Prostate gland (tissue), 2 donors: ENCODE data around the gene PHF21B. TPM values are rescaled to one million over a fixed set of nuclear protein-coding genes. Genes with fewer than 3 reads are reported as not detected.
"Not testable (repeated sequence)": the region's sequence is repeated elsewhere in the genome, so short reads cannot be mapped to it uniquely, and the experiment has no call there.

Experiments
- DNase-seq: peaks from one replicate; pipeline ENCODE4 v3.0.0-alpha.2; 2019; ENCODE audit warnings: low spot score
- H3K27ac ChIP-seq, 2 donors: fragments of 200-600 bp; sonication (generic); 2 replicates each; pipeline ENCODE4 v1.5.1; 2017 to 2019
- H3K27me3 ChIP-seq: fragments of 200-600 bp; sonication (generic); replicated peaks from 2 replicates; pipeline ENCODE4 v1.5.1; 2019; ENCODE audit not compliant: insufficient read depth
- H3K36me3 ChIP-seq, 2 donors: fragments of 200-600 bp; sonication (generic); 1 replicate in 1 of 2; 2 replicates in 1 of 2; pipeline versions ENCODE4 v1.5.1 to v1.8.1; 2017 to 2019
- H3K4me1 ChIP-seq: fragments of 200-600 bp; sonication (generic); replicated peaks from 2 replicates; pipeline ENCODE4 v1.5.1; 2019
- H3K4me3 ChIP-seq, 2 donors: fragments of 200-600 bp; sonication (generic); 2 replicates each; pipeline ENCODE4 v1.5.1; 2017 to 2019
- H3K9me3 ChIP-seq: fragments of 200-600 bp; sonication (generic); 2 replicates; pipeline ENCODE4 v1.5.1; 2017
- POLR2A ChIP-seq: fragments of 450-650 bp; IDR thresholded peaks from one replicate; pipeline ENCODE4 v1.6.1; 2016; ENCODE audit warnings: antibody characterized with exemption, mild to moderate bottlenecking
- POLR2AphosphoS5 ChIP-seq: sonication (generic); formaldehyde crosslinking; IDR thresholded peaks from one replicate; pipeline ENCODE4 v1.6.1; 2017; ENCODE audit warnings: antibody characterized with exemption
- WGBS: methylation state at CpG from one replicate; pipeline ENCODE4 v1.1.5; 2018; 5-methylcytosine and 5-hydroxymethylcytosine counted together
- intact Hi-C: fragments of 100-400 bp; cut with DNase I; formaldehyde crosslinking; loops from one replicate; pipeline ENCODE4 v1.14.2; 2022
- total RNA-seq, 2 donors: library from RNA; depleted of rRNA; stranded (reverse); fragments of >200 nt; gene quantifications; one replicate each; pipeline ENCODE4 v1.1.0, GENCODE V29; 2016
- TF ChIP-seq, protein P1 (sequence below), 4 experiments: fragments of 200-600 bp in 2 of 4; fragments of 450-650 bp in 2 of 4; sonication (generic) in 2 of 4; IDR thresholded peaks; 1 replicate in 3 of 4; 2 replicates in 1 of 4; pipeline ENCODE4 v1.5.1; 2016 to 2019; ENCODE audit warnings: antibody characterized with exemption in 4 of 4, mild to moderate bottlenecking in 2 of 4, moderate library complexity in 2 of 4

Gene PHF21B
- total RNA-seq, 2 donors from 2014 or later, result 9.7 to 27.3 TPM

DNA sequence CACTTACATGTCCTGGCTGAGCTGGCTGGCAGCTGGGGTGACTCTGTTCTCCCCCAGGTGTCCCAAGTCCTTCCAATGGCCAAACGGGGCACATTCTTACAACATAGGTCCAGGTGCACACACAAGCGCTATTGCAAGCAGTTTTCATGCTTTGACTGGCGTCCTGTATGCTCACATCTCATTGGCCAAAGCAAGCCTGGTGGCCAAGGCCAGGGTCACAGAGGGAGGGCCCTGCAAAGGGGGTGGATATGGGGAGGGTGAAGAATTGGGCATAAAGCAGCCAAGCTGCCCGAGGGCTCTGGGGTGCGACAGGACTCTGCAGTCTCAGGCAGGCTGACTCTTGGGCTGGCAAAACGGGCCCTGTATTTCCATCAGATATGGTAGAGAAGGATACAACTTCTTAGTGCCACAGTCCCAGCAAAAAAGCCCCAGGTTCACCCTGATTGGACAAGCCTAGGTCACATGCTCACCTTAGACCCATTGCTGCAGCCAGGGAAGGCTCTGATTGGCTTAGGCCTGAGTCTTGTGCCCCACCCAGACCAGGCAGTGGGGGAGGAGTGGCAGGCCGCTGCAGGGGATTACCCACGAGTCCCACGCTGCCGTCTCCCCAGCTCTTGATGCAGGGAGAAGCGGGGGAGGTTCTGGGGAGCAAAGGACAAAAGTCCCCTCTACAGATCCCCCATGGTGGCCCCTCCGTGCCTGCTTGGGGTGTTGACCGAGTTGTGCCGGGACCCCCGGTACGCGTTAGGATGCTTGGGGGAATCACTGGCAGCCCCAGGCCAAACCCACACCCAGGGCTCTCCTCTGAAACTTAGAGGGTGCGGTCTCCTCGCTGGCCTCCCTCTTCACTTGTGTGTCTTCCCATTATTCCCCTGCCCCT is 146.6 kb downstream of the PHF21B start:
- Histone ChIP-seq H3K9me3 (no peaks in the 10 kb centered on the region), H3K36me3 (no peaks in the 10 kb centered on the region), H3K4me3 (no peak overlapping the region), H3K27me3 (no peaks in the 10 kb centered on the region), H3K4me1 (no peaks in the 10 kb centered on the region), H3K27ac (no peak overlapping the region)
- no peak for TF ChIP-seq POLR2AphosphoS5
- intact Hi-C loops, result no loop called here
- DNase-seq, result no peak
- 91% methylated on average over 19 of the region's 19 CpGs for WGBS

- WGBS, result 91% methylated on average over 11 of the region's 11 CpGs
- no peak overlapping the region for H3K4me3 ChIP-seq
- H3K9me3 ChIP-seq, result no peaks in the 10 kb centered on the region
- DNase-seq, result no peak
- H3K27me3 ChIP-seq, result no peaks in the 10 kb centered on the region
- TF ChIP-seq, protein P1, sequence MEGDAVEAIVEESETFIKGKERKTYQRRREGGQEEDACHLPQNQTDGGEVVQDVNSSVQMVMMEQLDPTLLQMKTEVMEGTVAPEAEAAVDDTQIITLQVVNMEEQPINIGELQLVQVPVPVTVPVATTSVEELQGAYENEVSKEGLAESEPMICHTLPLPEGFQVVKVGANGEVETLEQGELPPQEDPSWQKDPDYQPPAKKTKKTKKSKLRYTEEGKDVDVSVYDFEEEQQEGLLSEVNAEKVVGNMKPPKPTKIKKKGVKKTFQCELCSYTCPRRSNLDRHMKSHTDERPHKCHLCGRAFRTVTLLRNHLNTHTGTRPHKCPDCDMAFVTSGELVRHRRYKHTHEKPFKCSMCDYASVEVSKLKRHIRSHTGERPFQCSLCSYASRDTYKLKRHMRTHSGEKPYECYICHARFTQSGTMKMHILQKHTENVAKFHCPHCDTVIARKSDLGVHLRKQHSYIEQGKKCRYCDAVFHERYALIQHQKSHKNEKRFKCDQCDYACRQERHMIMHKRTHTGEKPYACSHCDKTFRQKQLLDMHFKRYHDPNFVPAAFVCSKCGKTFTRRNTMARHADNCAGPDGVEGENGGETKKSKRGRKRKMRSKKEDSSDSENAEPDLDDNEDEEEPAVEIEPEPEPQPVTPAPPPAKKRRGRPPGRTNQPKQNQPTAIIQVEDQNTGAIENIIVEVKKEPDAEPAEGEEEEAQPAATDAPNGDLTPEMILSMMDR (IDR thresholded peaks at IDR 0.05), result no peak
- no peak for TF ChIP-seq POLR2A
- TF ChIP-seq POLR2AphosphoS5, result no peak
- H3K27ac ChIP-seq, result no peak overlapping the region
- H3K36me3 ChIP-seq, result no peaks in the 10 kb centered on the region
- H3K4me1 ChIP-seq, result no peaks in the 10 kb centered on the region
- intact Hi-C loops, result no loop called here
Measured at GRCh38 chr22:44862281-44862680, 147.5 kb downstream of the PHF21B start.

DNA sequence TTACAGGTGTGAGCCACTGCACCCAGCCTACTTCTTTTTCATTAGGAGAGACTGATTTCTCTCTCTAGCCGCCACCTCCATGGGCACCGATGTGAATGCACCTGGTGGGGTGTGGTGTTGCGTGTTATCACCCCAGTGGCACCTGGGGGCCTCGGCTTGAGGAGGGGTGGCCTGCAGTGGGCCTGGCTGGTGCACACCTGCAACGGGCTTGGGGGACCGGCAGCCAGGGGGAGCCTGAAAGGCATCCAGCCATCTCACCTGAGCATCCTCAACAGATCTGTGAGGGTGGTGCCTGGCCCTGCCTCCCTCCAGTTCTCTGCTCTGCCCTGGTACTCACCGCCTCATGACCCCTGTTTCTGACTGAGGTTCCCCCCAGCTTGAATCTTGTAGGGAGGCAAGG is 148.6 kb downstream of the PHF21B start:
- Histone ChIP-seq H3K36me3 (no peaks in the 10 kb centered on the region), H3K27me3 (no peaks in the 10 kb centered on the region), H3K4me1 (no peaks in the 10 kb centered on the region), H3K27ac (no peak overlapping the region), H3K4me3 (no peak overlapping the region), H3K9me3 (no peaks in the 10 kb centered on the region)
- intact Hi-C loops, result no loop called here
- TF ChIP-seq POLR2A (no peak), POLR2AphosphoS5 (no peak)
- TF ChIP-seq, protein P1 (IDR thresholded peaks at IDR 0.05), result no peak
- DNase-seq, result no peak
- WGBS, result 94% methylated on average over 6 of the region's 7 CpGs

GRCh38 chr22:44860311-44860710 is 149.5 kb downstream of the PHF21B start:
- H3K4me3 ChIP-seq, result no peak overlapping the region
- H3K27me3 ChIP-seq, result no peaks in the 10 kb centered on the region
- TF ChIP-seq, protein P1 (IDR thresholded peaks at IDR 0.05), result no peak
- TF ChIP-seq POLR2A, result no peak
- TF ChIP-seq POLR2AphosphoS5, result no peak
- 74% methylated on average over 6 of the region's 6 CpGs for WGBS
- no peaks in the 10 kb centered on the region for H3K4me1 ChIP-seq
- no peak for DNase-seq
- H3K9me3 ChIP-seq, result no peaks in the 10 kb centered on the region
- H3K36me3 ChIP-seq, result no peaks in the 10 kb centered on the region
- intact Hi-C loops, result no loop called here
- no peak overlapping the region for H3K27ac ChIP-seq

DNA sequence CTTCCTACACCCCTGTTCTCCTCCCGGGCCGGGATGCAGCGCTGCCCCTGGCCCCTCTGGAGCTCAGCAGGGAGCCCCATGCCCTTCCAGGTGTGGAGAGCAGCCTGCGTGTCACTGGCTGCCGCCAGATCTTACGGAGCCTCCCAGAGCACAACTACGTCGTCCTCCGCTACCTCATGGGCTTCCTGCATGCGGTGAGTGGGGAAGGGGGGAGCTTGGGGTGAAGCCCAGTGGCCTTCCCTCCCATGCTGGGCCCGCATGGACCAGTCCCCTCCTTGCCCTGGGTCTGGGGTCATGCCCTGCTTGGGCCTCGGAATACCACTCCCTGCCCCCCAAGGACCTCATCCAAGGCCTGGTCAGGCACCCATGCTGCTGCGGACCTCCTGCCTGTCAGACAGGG is 150.2 kb downstream of the PHF21B start:
- 94% methylated on average over 13 of the region's 13 CpGs for WGBS
- TF ChIP-seq POLR2AphosphoS5 (no peak), POLR2A (no peak)
- TF ChIP-seq, protein P1 (IDR thresholded peaks at IDR 0.05), result no peak
- H3K36me3 ChIP-seq, result no peaks in the 10 kb centered on the region

GRCh38 chr22:44858819-44859218 is 151.0 kb downstream of the PHF21B start:
- H3K4me1 ChIP-seq, H3K9me3 ChIP-seq, H3K27me3 ChIP-seq, DNase-seq, intact Hi-C loops, H3K4me3 ChIP-seq, H3K36me3 ChIP-seq: not testable (repeated sequence)
- peak overlapping the region in 1 of 2 donors; percentile 47 for H3K27ac ChIP-seq
- WGBS, result 90% methylated on average over 3 of the region's 7 CpGs

More for the DNA sequence above, 150.2 kb downstream of the PHF21B start:
- Histone ChIP-seq H3K4me1 (no peaks in the 10 kb centered on the region), H3K27ac (peak overlapping the region in 1 of 2 donors; percentile 34), H3K9me3 (no peaks in the 10 kb centered on the region), H3K27me3 (no peaks in the 10 kb centered on the region), H3K4me3 (no peak overlapping the region)
- intact Hi-C loops, result no loop called here
- DNase-seq, result no peak
